NT2/D1 (cell line): ENCODE data around the gene GLRA2.

Experiments used
- YY1 ChIP-seq: IDR thresholded peaks from 2 replicates; pipeline ENCODE4 v1.6.1; 2011; ENCODE audit not compliant: insufficient read length, insufficient read depth
- ZNF274 ChIP-seq: IDR thresholded peaks from 2 replicates; pipeline ENCODE4 v1.6.1; 2011; ENCODE audit warnings: mild to moderate bottlenecking, low read depth, low read length

DNA sequence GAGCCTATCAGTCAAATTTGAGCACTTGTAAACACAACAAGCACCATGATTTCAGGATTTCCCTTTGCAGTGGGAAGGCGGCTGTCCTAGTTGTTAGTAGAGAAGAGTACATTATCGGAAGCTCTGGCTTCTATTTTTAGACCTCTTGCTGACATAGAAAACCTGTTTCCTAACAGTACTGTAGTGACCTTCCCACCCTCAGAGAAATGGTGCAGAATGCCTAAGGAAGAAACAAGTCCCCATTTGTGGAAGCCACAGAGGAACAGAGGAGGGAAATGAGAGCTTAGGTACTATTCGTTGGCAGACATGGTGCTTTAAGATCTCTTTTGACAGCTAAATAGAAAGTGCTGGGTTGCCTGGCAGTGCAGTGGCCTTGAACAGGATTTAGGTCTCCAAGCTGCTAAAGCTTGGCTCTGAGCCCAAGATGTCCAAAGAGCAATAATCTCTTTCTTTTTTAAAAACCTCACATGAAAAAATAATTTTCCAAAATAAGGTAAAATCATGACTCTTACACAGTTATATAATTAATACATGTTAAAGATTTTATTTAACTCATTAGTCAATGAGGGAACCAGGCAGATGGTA lies 24.9 kb downstream of the GLRA2 start:
- TF ChIP-seq ZNF274 (no peak), YY1 (no peak)
